ENCODE results near the gene FNDC5.

- TF ChIP-seq POLR2A (IDR thresholded peaks at IDR 0.05; ENCODE audit: low read length) (no peak), ELK1 (IDR thresholded peaks at IDR 0.05; ENCODE audit: low read depth, low read length) (no peak), RARB (CRISPR knock-in tag; IDR thresholded peaks at IDR 0.05) (no peak), ZFP36 (IDR thresholded peaks at IDR 0.05; ENCODE audit: borderline replicate concordance, partially characterized antibody) (no peak), RAD21 (conservative IDR thresholded peaks at IDR 0.05 in 1 of 2, IDR thresholded peaks at IDR 0.05 in 1 of 2) (no peak), NR3C1 (IDR thresholded peaks at IDR 0.05) (no peak), CEBPB (IDR thresholded peaks at IDR 0.05) (no peak), USF2 (IDR thresholded peaks at IDR 0.05) (no peak), FOSL2 (IDR thresholded peaks at IDR 0.05) (no peak), FOSL2 (CRISPR knock-in tag; IDR thresholded peaks at IDR 0.05) (no peak), SREBF2 (IDR thresholded peaks at IDR 0.05) (no peak), RCOR1 (IDR thresholded peaks at IDR 0.05; ENCODE audit: low read depth, low read length) (no peak)
- TF ChIP-seq, protein P1, sequence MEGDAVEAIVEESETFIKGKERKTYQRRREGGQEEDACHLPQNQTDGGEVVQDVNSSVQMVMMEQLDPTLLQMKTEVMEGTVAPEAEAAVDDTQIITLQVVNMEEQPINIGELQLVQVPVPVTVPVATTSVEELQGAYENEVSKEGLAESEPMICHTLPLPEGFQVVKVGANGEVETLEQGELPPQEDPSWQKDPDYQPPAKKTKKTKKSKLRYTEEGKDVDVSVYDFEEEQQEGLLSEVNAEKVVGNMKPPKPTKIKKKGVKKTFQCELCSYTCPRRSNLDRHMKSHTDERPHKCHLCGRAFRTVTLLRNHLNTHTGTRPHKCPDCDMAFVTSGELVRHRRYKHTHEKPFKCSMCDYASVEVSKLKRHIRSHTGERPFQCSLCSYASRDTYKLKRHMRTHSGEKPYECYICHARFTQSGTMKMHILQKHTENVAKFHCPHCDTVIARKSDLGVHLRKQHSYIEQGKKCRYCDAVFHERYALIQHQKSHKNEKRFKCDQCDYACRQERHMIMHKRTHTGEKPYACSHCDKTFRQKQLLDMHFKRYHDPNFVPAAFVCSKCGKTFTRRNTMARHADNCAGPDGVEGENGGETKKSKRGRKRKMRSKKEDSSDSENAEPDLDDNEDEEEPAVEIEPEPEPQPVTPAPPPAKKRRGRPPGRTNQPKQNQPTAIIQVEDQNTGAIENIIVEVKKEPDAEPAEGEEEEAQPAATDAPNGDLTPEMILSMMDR (IDR thresholded peaks at IDR 0.05), result no peak
These were observed 12.6 kb downstream of the FNDC5 start for GRCh38 chr1:32858136-32858535.
